NT2/D1 (cell line): ENCODE measurements around the gene SCARB1.

Experiments used
- DNase-seq: peaks from one replicate; pipeline ENCODE4 v3.0.0-alpha.2; 2011; ENCODE audit warnings: low read depth, low spot score
- H3K27me3 ChIP-seq: 2 replicates; pipeline ENCODE4 v1.6.0; 2011; ENCODE audit warnings: mild to moderate bottlenecking; ENCODE audit not compliant: insufficient read length, insufficient read depth
- H3K36me3 ChIP-seq: 2 replicates; pipeline ENCODE4 v1.6.1; 2011; ENCODE audit warnings: mild to moderate bottlenecking, low read length, mixed read lengths; ENCODE audit not compliant: insufficient read depth, insufficient read length
- H3K4me1 ChIP-seq: 2 replicates; pipeline ENCODE4 v1.5.1; 2011; ENCODE audit not compliant: insufficient read depth, insufficient read length
- H3K4me3 ChIP-seq: 2 replicates; pipeline ENCODE4 v1.5.1; 2011; ENCODE audit warnings: low read depth; ENCODE audit not compliant: insufficient read length
- H3K9ac ChIP-seq: 2 replicates; pipeline ENCODE4 v1.6.0; 2011; ENCODE audit warnings: low read depth; ENCODE audit not compliant: insufficient read length
- H3K9me3 ChIP-seq: 2 replicates; pipeline ENCODE4 v1.5.1; 2011; ENCODE audit warnings: mild to moderate bottlenecking, low read length; ENCODE audit not compliant: insufficient read depth
- SUZ12 ChIP-seq: IDR thresholded peaks from 2 replicates; pipeline ENCODE4 v1.6.1; 2011; ENCODE audit not compliant: insufficient read length, insufficient read depth; ENCODE audit errors: extremely low read depth
- YY1 ChIP-seq: IDR thresholded peaks from 2 replicates; pipeline ENCODE4 v1.6.1; 2011; ENCODE audit not compliant: insufficient read length, insufficient read depth
- ZNF274 ChIP-seq: IDR thresholded peaks from 2 replicates; pipeline ENCODE4 v1.6.1; 2011; ENCODE audit warnings: mild to moderate bottlenecking, low read depth, low read length

Gene SCARB1

GRCh38 chr12:124732275-124733075, 131.2 kb downstream of the SCARB1 start:
- Histone ChIP-seq H3K4me1 (peaks cover 13% of the 10 kb centered on the region), H3K9me3 (0 out of 2 replicates have a peak, but pooled peaks cover 5% of the 10 kb centered on the region), H3K9ac (peak overlapping the region; percentile 52), H3K36me3 (no peaks in the 10 kb centered on the region), H3K4me3 (no peak overlapping the region), H3K27me3 (no peaks in the 10 kb centered on the region)
- DNase-seq = no peak
- TF ChIP-seq YY1 (no peak), ZNF274 (no peak), SUZ12 (no peak)

- TF ChIP-seq YY1 (no peak), SUZ12 (no peak), ZNF274 (no peak)
- Histone ChIP-seq H3K36me3 (no peaks in the 10 kb centered on the region), H3K9me3 (0 out of 2 replicates have a peak, but pooled peaks cover 5% of the 10 kb centered on the region), H3K4me1 (peaks cover 16% of the 10 kb centered on the region), H3K9ac (no peak overlapping the region), H3K27me3 (no peaks in the 10 kb centered on the region), H3K4me3 (no peak overlapping the region)
- DNase-seq = no peak
Observed at GRCh38 chr12:124731869-124732268, 131.8 kb downstream of the SCARB1 start.

- TF ChIP-seq ZNF274 (no peak), SUZ12 (no peak), YY1 (no peak)
- peaks cover 16% of the 10 kb centered on the region for H3K4me1 ChIP-seq
- H3K27me3 ChIP-seq = no peaks in the 10 kb centered on the region
- no peak overlapping the region for H3K9ac ChIP-seq
- H3K9me3 ChIP-seq = 0 out of 2 replicates have a peak, but pooled peaks cover 5% of the 10 kb centered on the region
- H3K4me3 ChIP-seq = no peak overlapping the region
- no peaks in the 10 kb centered on the region for H3K36me3 ChIP-seq
- no peak for DNase-seq
Observed at GRCh38 chr12:124730455-124730932, 133.2 kb downstream of the SCARB1 start.

GRCh38 chr12:124727922-124728321, 135.7 kb downstream of the SCARB1 start:
- Histone ChIP-seq H3K4me1 (peaks cover 11% of the 10 kb centered on the region), H3K27me3 (no peaks in the 10 kb centered on the region), H3K36me3 (no peaks in the 10 kb centered on the region), H3K4me3 (no peak overlapping the region), H3K9me3 (0 out of 2 replicates have a peak, but pooled peaks cover 5% of the 10 kb centered on the region), H3K9ac (no peak overlapping the region)
- no peak for TF ChIP-seq SUZ12
- no peak for TF ChIP-seq ZNF274
- no peak for TF ChIP-seq YY1
- DNase-seq = no peak

- H3K4me3 ChIP-seq = no peak overlapping the region
- H3K36me3 ChIP-seq = no peaks in the 10 kb centered on the region
- no peaks in the 10 kb centered on the region for H3K27me3 ChIP-seq
- 0 out of 2 replicates have a peak, but pooled peaks cover 5% of the 10 kb centered on the region for H3K9me3 ChIP-seq
- no peak for DNase-seq
- peak overlapping the region; percentile 8 for H3K9ac ChIP-seq
- TF ChIP-seq ZNF274 (no peak), SUZ12 (no peak), YY1 (no peak)
- peaks cover 6% of the 10 kb centered on the region for H3K4me1 ChIP-seq
Observed at GRCh38 chr12:124727264-124727800, 136.3 kb downstream of the SCARB1 start.
